ENCODE results near the gene SCUBE1.
"Not testable (repeated sequence)": the region's sequence is repeated elsewhere in the genome, so short reads cannot be mapped to it uniquely, and the experiment has no call there.

Gene SCUBE1

DNA sequence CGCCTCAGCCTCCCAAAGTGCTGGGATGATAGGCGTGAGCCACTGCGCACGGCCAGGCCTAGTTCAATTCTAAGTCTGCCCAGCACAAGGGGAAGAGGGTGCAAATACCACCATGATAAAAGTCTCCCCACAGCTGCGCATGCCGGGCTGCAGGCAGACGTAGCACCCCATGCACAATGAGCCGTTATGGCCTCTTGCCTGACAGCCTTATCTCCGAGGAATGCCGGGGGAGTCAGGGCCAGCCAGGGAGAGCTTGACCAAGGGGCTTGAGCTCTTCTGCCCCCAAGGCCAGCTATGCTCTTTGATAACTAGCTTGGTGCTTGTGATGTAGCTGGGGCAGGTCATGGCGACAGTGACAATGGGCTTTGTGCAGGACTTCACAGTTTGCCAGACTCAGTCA is 13.7 kb upstream of the SCUBE1 start:
- DNase-seq (ENCODE audit: low spot score): no peak

DNA sequence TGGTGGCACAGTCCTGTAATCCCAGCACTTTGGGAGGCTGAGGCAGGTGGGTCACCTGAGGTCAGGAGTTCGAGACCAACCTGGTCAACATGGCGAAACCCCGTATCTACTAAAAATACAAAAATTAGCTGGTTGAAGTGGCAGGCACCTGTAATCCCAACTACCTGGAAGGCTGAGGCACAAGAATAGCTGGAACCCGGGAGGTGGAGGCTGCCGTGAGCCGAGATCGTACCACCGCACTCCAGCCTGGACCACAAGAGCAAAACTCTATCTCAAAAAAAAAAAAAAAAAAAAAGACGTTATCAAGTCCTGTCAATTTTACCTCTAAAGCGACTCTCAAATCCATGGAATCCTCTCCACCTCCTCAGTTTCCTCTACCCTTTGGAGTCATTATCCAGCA is 12.5 kb upstream of the SCUBE1 start:
- not testable (repeated sequence) for DNase-seq (ENCODE audit: low spot score)

- DNase-seq (ENCODE audit: low spot score): no peak
Observed at GRCh38 chr22:43351966-43352345, 8.8 kb upstream of the SCUBE1 start.

DNA sequence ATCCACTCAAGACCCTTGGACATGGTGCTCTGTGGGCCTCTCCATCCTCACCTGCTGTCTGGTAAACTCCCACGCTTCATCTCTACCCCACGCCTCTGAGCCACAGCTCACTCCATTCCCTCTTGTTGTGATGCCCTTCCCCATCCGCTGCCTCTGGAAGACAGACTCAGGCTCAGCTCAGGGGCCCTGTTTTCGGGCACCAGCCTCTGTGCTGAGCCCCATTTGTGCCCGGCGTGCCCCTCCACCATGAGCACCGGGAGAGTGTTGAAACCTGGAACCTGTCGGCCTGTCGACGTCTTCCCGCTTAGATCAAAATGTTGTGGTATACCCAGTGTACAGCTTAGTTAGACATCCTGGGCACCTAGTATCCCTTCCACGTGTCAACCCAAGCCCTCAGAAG is 6.5 kb upstream of the SCUBE1 start:
- no peak for DNase-seq (ENCODE audit: low spot score)

DNA sequence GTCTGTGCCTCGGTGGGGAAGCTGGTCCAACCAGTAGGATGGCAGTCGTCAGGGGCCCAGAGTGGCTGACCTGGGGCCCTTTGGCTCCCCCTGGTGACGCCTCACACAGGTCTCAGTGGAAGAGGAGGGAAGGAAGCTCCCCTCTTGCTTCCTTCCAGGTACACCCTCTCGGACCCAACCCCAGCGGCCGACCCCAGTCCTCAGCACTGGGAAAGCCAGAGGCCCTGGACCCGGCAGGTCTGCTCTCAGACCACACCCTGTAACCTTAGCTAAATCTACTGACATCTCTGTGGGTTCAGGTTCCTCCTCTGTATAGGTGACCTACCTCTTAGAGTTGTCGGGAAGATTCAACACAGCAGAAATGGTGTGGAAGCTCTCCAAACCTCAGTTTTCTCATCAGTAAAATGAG is 3.4 kb upstream of the SCUBE1 start:
- DNase-seq (ENCODE audit: low spot score): peak; percentile 67

DNA sequence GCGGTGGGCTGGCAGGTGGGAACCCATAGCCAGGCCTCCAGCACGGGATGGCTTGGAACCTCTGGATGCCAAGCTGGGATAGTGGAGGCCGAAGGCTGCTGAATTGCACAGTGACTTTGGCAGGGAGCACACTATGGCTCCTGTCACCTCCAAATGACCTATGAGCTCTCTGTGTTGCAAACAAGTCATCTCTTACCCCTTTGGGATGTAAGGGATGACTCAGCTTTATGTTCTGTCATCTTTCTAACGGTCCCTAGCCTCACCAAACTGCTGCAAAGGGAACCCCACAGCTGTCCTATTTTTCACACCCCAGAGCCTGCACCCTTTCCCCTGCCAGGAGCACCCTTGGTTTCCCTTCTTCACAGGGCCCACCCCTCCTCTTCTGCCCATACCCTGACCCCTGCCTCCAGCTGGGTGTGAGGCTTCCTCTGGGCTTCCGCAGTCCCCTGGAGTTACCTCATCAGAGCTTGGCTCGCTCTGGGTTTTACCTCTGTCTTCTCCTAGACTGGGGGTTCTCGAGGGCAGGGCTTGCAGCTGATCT is 2.7 kb upstream of the SCUBE1 start:
- no peak for DNase-seq (ENCODE audit: low spot score)

- no peak for DNase-seq (ENCODE audit: low spot score)
Observed at GRCh38 chr22:43345356-43345755, 2.2 kb upstream of the SCUBE1 start.

GRCh38 chr22:43344520-43344787 is 1.3 kb upstream of the SCUBE1 start:
- no peak for DNase-seq (ENCODE audit: low spot score)

DNA sequence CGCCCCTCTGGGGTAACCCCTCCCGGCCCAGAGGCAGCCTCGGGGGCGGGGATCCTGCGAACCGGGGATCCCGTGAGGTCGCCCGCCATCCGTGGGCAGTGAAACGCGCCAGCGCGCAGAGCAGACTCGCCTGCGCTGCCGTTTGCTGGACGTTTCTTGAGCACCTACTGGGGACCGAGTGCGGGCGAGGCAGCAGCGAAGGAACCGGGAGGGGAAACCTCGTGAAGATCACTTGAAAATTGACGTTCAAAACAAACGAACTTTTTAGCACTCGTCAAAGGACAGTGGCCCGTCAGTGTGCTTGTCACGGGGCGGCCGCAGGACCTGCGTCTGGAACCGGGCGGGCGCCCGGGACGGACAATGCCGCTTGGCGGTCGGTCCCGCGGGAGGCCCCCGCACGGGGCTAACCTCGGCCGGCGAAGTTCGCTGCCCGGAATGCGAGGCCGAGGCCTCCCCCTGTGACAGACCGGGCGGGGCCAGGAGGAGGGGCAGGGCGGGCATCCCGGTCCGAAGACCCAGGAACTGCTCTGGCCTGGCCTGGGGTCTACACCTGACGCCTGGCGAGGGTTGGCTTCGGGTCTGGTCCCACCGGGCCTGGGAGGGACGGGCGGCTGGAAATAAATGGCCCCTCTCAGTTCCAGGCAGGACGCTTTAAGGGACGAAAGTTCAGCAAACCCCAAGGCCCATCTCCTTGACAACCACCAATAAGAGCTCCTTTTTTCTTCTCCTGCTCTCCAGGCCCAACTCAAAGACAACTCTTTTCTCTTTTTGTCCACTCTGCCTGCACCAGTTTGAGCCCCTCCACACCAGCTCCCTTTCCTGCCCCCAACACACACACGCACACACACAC is 723 bp upstream of the SCUBE1 start:
- no peak for DNase-seq (ENCODE audit: low spot score)

DNA sequence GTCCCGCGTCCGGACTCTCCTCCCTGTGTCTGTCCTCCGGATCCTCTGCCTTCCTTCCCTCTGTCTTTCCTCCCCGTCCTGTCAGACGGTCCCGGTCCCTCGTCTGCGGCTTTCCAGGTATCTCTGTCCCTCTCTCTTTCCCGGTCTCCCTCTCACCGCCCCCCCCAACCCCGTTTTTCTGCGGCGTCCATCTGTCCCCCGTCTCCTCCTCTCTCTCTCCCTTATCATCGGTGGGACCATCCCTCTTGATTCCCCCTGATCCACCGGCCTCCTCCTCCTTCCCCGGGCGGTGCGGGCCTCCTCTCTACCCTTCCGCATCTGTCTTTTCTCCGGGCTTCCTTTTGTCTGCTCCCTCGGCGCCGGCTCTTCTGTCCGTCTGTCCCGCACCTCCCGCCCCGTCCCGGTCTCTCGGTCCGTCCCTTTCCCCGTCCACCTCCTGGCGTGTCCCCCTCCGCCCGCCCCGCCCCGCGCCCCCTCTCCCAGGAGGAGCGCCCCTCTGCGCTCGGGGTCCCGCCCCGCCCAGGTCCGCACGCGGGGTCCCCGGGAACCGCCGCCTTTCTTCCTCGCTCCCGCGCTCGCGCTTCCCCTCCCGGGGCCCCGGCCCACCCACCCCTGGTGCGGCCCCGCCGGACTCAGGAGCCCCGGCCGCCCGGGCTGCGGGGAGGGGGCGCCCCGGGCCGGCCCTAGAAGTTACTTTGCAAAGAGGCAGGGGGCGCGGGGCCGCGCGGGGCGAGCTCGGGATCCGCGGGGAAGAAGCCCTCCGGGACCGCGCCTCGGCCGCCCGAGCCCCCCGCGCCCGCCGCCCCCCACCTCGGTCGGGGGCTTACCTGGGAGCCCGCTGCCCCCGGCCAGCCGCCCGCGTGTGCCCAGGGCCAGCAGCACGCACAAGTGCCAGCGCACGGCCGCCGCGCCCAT is 568 bp downstream of the SCUBE1 start:
- DNase-seq (ENCODE audit: low spot score): no peak

DNA sequence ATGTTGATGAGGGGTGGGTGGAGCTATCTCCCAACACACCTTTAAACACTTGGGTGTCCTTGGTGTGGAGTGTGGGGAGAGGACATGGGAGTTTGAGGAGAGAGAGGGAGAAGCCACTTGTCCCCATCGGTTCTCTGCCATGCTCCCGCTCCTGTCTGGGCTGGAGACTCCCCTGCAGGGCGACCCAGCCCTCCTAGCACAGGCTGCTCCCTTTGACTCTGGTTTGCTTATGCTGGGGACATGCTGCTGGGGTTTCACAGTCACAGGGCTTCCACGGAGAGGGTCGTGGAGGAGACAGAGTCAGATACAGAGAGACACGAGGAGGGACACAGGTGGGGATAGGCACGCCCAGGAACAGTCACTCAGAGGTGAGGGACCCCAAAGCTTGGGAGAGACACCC is 1.6 kb downstream of the SCUBE1 start:
- DNase-seq (ENCODE audit: low spot score): no peak

- no peak for DNase-seq (ENCODE audit: low spot score)
Observed at GRCh38 chr22:43338766-43339345, 4.3 kb downstream of the SCUBE1 start.

GRCh38 chr22:43337946-43338345 is 5.2 kb downstream of the SCUBE1 start:
- DNase-seq (ENCODE audit: low spot score): no peak

DNA sequence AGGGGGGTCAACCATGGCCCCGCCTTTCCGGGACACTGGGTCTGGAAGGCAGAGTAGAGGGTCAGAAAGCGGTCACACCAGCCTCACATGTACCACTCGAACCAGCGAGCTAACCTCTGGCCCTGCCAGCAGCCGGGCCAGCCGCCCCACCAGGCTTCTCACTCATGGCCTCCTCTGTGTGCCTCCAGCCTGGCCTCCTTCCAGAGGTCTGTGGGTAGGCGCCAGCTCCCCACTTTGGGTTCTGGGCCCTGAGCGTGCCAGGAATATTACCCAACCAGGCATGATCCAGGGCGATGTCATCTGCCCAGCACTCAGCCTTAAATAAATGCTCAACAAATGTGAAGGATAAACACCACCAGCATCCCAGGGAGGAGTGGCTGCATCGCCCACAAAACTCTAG is 5.8 kb downstream of the SCUBE1 start:
- no peak for DNase-seq (ENCODE audit: low spot score)

- DNase-seq (ENCODE audit: low spot score): no peak
Observed at GRCh38 chr22:43334378-43334777, 8.8 kb downstream of the SCUBE1 start.

- no peak for DNase-seq (ENCODE audit: low spot score)
Observed at GRCh38 chr22:43333978-43334377, 9.2 kb downstream of the SCUBE1 start.

GRCh38 chr22:43333156-43333555 is 10.0 kb downstream of the SCUBE1 start:
- DNase-seq (ENCODE audit: low spot score): no peak

- DNase-seq (ENCODE audit: low spot score): no peak
Observed at GRCh38 chr22:43331698-43332097, 11.5 kb downstream of the SCUBE1 start.

- DNase-seq (ENCODE audit: low spot score): no peak
Observed at GRCh38 chr22:43331069-43331451, 12.1 kb downstream of the SCUBE1 start.

GRCh38 chr22:43330178-43331068 is 12.7 kb downstream of the SCUBE1 start:
- DNase-seq (ENCODE audit: low spot score): no peak

- no peak for DNase-seq (ENCODE audit: low spot score)
Observed at GRCh38 chr22:43329061-43329460, 14.1 kb downstream of the SCUBE1 start.

- no peak for DNase-seq (ENCODE audit: low spot score)
Observed at GRCh38 chr22:43327157-43327438, 16.1 kb downstream of the SCUBE1 start.

Measured in NAMALWA (cell line).